BJ (cell line): ENCODE results near the gene MASP1. TPM values are rescaled to one million over a fixed set of nuclear protein-coding genes. Genes with fewer than 3 reads are reported as not detected.

ENCODE experiments used
- CTCF ChIA-PET: fragments of 350-600 bp; formaldehyde crosslinking; extraction: SDS; loops from one replicate; lab custom pipeline; 2021; ENCODE audit warnings: antibody characterized with exemption, inconsistent platforms; lab: Yijun Ruan, JAX
- POLR2A ChIA-PET: fragments of 300-600 bp; sonication (Branson Sonifier 250); formaldehyde crosslinking; extraction: SDS; loops from one replicate; lab custom pipeline; 2021; ENCODE audit warnings: antibody characterized with exemption; lab: Charles Lee
- DNase-seq: peaks from one replicate; pipeline ENCODE4 v3.0.0-alpha.2; 2011; ENCODE audit warnings: low read depth
- H3K27me3 ChIP-seq: 2 replicates; pipeline ENCODE4 v1.6.0; 2011; ENCODE audit warnings: low read length; ENCODE audit not compliant: control insufficient read depth, insufficient read depth
- H3K36me3 ChIP-seq: 2 replicates; pipeline ENCODE4 v1.5.1; 2011; ENCODE audit warnings: low read length; ENCODE audit not compliant: control insufficient read depth, insufficient read depth
- H3K4me3 ChIP-seq: 2 replicates; pipeline ENCODE4 v1.5.1; 2011; ENCODE audit warnings: low read depth, mild to moderate bottlenecking, control low read depth, low read length
- CTCF ChIP-seq: IDR thresholded peaks from 2 replicates; pipeline ENCODE4 v1.5.1; 2011; ENCODE audit warnings: low read depth, mild to moderate bottlenecking, control low read depth, inconsistent platforms, low read length, moderate library complexity; ENCODE audit not compliant: insufficient read depth
- polyA plus RNA-seq: library from polyadenylated mRNA; depleted of rRNA; stranded (reverse); fragments of >200 nt; gene quantifications from 2 replicates; pipeline ENCODE4 v1.2.3, GENCODE V29; 2011

MASP1 gene
- polyA plus RNA-seq, 1 experiment: 321 TPM

DNA sequence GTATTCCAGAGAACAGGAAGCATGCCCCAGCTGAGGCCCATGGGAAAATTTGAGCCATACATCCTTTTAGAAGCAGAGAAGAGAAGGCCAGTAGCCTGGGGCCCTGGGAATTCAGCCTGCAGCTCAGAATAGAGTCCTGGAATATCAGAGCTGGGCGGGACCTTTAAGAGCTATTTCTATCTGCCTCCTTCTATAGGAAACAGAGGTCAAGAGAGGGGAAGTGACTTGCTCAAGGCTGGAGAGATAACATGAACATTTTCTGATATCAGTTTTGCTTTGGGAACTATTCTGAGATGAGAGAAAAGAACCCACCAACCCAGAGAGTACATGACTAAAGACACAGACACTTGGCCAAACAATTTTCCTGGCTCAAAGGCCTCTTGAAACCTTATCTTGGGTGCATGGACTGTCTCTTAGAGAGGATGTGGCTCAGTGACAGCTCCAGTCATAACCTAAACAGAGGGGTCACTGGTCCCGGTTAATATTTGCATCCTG, 26.0 kb downstream of the MASP1 start:
- no peak for TF ChIP-seq CTCF
- no peak for DNase-seq
- Histone ChIP-seq H3K27me3 (no peaks in the 10 kb centered on the region), H3K4me3 (no peak overlapping the region), H3K36me3 (peaks cover 10% of the 10 kb centered on the region)
- ChIA-PET POLR2A (interaction anchor here (0.6 kb wide), 2 partner anchors 23 to 46 kb away, joined by 4 to 5 read pairs; no protein-coding TSS in a partner anchor), CTCF (interaction anchor here (1.2 to 3.5 kb wide), 3 partner anchors 8 to 53 kb away, joined by 4 to 26 read pairs (median 5); no protein-coding TSS in a partner anchor)

DNA sequence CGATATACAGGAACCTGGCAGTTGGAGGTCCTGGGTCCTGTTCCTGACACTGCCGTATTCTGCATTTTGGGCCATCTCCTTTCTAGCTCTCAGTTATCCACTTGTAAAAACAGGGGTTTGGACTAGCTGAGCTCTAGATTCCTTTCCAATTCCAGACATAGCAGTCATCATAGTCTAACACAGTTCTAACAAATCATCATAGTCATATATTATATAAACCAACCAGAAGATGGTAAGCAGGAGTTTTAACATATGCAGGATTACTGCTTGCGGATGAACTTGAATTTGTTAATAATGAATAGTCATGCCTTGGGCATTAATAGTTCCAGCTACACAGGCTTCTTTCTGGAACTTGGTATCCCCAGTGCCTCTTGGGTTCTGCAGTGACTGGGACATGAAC, 26.6 kb downstream of the MASP1 start:
- CTCF ChIA-PET: interaction anchor here (1.2 to 3.5 kb wide), 4 partner anchors 9 to 54 kb away, joined by 4 to 26 read pairs (median 5); no protein-coding TSS in a partner anchor
- no peak overlapping the region for H3K4me3 ChIP-seq
- H3K27me3 ChIP-seq: no peaks in the 10 kb centered on the region
- POLR2A ChIA-PET: interaction anchor here (0.6 kb wide), 1 partner anchor 24 kb away, joined by 4 read pairs; no protein-coding TSS in a partner anchor
- no peak for DNase-seq
- no peak for TF ChIP-seq CTCF
- H3K36me3 ChIP-seq: peaks cover 14% of the 10 kb centered on the region

GRCh38 chr3:187264021-187264420, 27.5 kb downstream of the MASP1 start:
- DNase-seq: peak; percentile 73
- no peak for TF ChIP-seq CTCF
- Histone ChIP-seq H3K36me3 (peaks cover 16% of the 10 kb centered on the region), H3K27me3 (no peaks in the 10 kb centered on the region), H3K4me3 (no peak overlapping the region)
- POLR2A ChIA-PET: interaction anchor here (0.7 kb wide), 1 partner anchor 22 kb away, joined by 3 read pairs; no protein-coding TSS in a partner anchor
- CTCF ChIA-PET: interaction anchor here (1.2 to 3.5 kb wide), 5 partner anchors 9 to 415 kb away, joined by 3 to 26 read pairs (median 5); no protein-coding TSS in a partner anchor

DNA sequence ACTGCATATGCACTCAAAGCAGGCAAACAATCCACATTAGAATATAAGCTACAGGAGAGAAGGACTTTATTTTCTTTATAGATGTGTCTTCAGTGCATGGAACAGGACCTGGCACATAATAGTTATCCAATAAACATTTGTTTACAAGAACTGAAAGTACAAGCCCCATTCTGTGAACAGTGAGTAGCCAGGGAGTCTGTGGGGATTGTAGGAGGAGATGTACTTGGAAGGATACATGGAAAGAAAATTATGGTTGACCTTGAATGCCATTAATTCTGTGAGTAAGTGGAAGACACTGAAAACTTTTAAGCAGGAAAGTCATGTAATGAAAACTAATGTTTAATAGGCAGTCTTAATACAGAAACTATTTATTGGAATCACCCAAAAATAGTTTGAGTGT, 28.3 kb downstream of the MASP1 start:
- Histone ChIP-seq H3K27me3 (no peaks in the 10 kb centered on the region), H3K4me3 (no peak overlapping the region), H3K36me3 (peaks cover 19% of the 10 kb centered on the region)
- DNase-seq: peak; percentile 63
- CTCF ChIA-PET: interaction anchor here (1.0 to 3.5 kb wide), 6 partner anchors 25 to 416 kb away, joined by 3 to 26 read pairs (median 4); no protein-coding TSS in a partner anchor
- no peak for TF ChIP-seq CTCF
- POLR2A ChIA-PET: interaction anchor here (0.7 kb wide), 1 partner anchor 23 kb away, joined by 3 read pairs; no protein-coding TSS in a partner anchor

GRCh38 chr3:187262360-187262759, 29.2 kb downstream of the MASP1 start:
- CTCF ChIA-PET: interaction anchor here (1.0 to 3.5 kb wide), 4 partner anchors 30 to 417 kb away, joined by 3 to 26 read pairs (median 4); no protein-coding TSS in a partner anchor
- Histone ChIP-seq H3K36me3 (peaks cover 25% of the 10 kb centered on the region), H3K27me3 (no peaks in the 10 kb centered on the region), H3K4me3 (no peak overlapping the region)
- no peak for DNase-seq
- TF ChIP-seq CTCF: no peak
- POLR2A ChIA-PET: no interaction called here
